ENCODE data around the gene IPPK. TPM values are rescaled to one million over a fixed set of nuclear protein-coding genes. Genes with fewer than 3 reads are reported as not detected.
"Not testable (repeated sequence)": the region's sequence is repeated elsewhere in the genome, so short reads cannot be mapped to it uniquely, and the experiment has no call there.

Gene IPPK
- polyA plus RNA-seq, 1 donor from 2014 or later: 5.2 TPM

DNA sequence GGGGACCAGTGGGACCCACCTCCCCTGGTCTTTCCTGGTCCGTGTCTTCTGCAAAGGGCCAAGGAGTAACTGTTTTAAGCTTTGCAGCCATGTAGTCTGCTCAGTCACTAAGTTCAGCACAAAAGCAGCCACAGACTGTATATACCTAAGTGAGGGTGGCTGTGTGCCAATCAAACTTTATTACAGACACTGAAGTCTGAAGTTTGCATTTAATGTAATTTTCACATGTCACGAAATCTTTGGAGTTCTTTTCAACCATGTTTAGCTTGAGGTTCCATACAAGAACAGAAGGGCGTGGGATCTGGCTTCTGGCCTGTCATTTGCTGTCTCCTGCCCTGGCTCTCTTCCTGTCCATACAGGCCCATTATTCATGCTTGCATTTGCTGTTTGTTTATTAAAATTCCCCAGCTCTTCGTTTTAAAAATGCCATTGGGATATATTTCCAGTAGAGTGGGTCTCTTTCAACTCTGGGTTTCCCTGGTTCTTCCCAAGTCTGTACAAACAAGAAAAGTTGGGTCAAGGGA, 69.9 kb downstream of the IPPK start:
- Mint-ChIP-seq H3K4me1 (no peaks in the 10 kb centered on the region), H3K9me3 (peaks cover 5 to 14% (median 7%) of the 10 kb centered on the region in 3 donors), H3K4me3 (no peak overlapping the region), H3K27me3 (no peaks in the 10 kb centered on the region), H3K27ac (no peak overlapping the region), H3K36me3 (peaks cover 2% of the 10 kb centered on the region)

DNA sequence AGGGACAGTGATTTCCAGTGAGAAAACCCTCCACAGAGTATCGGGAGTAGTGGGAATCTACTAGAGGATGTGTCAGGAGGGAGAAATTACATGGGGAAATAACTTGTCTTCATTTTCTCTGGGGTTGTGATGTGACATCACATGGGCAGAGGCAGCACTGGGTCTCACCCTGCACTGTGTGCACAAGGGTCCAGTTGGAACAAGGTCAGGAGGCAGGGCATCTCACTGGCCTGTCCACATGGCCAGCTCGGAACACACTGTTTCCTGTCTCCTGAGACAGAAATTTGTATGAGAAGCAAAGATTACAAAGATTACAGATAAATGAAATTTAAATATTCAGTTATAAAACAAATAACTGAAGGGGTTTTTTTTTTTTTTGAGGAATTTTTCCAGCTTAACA, 71.5 kb downstream of the IPPK start:
- no peak overlapping the region for H3K27ac Mint-ChIP-seq

DNA sequence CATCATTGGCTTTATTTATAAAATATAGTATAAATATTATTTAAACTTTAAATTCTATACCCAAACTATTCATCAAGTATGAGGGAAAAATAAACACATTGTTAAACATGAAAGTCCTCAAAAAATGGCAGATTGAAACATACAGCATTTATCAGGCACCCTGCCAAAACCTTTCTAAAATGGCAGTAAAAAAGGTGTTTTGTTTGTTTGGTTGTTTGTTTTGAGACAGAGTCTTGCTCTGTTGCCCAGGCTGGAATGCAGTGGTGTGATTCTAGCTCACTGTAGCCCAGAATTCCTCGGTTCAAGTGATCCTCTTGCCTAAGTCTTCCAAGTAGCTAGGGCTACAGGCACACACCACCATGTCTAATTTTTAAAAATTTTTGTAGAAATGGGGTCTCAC, 74.0 kb downstream of the IPPK start:
- no peaks in the 10 kb centered on the region for H3K27me3 Mint-ChIP-seq
- no peaks in the 10 kb centered on the region for H3K9me3 Mint-ChIP-seq
- no peaks in the 10 kb centered on the region for H3K36me3 Mint-ChIP-seq
- no peaks in the 10 kb centered on the region for H3K4me1 Mint-ChIP-seq
- no peak overlapping the region for H3K4me3 Mint-ChIP-seq
- no peak overlapping the region for H3K27ac Mint-ChIP-seq

More for the DNA sequence above, 71.5 kb downstream of the IPPK start:
- Mint-ChIP-seq H3K36me3 (no peaks in the 10 kb centered on the region), H3K9me3 (peaks cover 0 to 4% (median 2%) of the 10 kb centered on the region in 3 donors), H3K4me3 (no peak overlapping the region), H3K4me1 (no peaks in the 10 kb centered on the region), H3K27me3 (no peaks in the 10 kb centered on the region)

DNA sequence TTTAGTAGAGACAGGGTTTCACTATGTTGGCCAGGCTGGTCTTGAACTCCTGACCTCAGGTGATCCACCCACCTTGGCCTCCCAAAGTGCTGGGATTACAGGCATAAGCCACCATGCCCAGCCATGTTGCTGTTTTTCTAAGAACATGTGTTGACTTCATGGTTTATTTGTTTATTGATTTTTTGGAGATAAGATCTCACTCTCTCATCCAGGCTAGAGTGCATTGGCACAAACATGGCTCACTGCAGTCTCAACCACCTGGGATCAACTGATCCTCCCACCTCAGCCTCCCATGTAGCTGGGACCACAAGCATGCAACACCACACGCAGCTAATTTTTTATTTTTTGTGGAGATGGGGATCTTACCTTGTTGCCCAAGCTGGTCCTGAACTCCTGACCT, 74.9 kb downstream of the IPPK start:
- H3K36me3 Mint-ChIP-seq, H3K4me3 Mint-ChIP-seq, H3K27ac Mint-ChIP-seq, H3K4me1 Mint-ChIP-seq, H3K27me3 Mint-ChIP-seq, H3K9me3 Mint-ChIP-seq: not testable (repeated sequence)

DNA sequence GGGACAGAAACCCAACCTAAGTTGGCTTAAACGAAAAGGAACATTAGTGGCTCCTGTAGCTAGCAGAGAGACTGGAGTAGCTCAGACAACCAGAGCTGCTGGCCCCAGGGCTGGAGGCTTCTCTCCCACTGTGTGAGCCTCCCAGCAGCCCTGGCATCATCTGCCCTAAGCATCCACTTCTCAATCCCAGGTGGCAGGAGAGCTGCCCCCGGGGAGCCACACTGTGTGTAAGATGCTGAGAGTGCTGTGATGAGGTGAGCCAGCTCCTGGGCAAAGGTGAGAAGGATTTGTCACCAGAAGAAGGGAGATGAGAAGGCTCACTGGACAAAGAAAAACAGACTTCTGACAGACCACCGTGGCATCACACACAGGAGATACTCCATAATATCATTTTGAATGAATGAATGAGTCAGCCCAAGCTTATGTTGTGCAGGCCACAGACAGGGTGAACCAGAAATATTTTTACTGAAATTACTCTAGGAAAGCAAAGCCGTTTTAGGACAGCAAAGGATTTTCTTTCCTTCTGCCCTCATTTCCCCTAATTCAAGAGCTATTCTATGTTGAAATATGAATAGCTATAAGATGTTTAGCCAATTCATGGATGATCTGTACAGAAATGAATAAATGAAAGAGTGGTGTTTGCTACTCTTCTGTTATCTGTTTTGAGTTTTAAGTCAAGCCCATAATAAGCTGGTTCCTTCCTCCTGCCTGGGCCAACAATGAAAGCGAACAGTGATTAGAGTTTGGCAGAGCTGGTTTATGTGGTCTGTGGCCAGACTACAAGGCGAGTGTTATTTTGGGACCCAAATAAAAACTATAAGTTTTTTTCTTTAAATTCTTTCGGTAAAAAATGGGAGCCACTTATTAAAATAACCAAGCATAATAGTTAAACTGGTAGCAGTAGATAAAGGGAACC, 76.7 kb downstream of the IPPK start:
- no peak overlapping the region for H3K4me3 Mint-ChIP-seq
- no peaks in the 10 kb centered on the region for H3K27me3 Mint-ChIP-seq
- H3K27ac Mint-ChIP-seq: no peak overlapping the region
- no peaks in the 10 kb centered on the region for H3K9me3 Mint-ChIP-seq
- no peaks in the 10 kb centered on the region for H3K4me1 Mint-ChIP-seq
- H3K36me3 Mint-ChIP-seq: no peaks in the 10 kb centered on the region

DNA sequence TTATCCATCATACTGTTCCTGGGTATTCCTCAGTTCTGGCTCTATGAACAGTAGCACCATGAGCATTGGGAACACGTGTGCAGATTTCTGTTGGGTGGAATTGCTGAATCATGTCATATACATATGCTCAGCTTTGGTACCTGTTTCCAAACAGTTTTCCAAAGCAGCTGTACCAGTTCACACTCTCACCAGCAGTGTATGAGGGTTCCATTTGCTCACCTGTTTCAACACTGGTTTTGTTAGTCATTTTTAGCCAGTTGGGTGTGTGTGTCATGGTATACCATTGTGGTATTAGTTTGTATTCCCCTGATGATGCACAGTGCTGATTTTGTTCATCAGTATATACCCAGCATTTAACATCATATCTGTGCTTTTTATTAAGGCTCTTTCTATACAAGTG, 77.4 kb downstream of the IPPK start:
- H3K27ac Mint-ChIP-seq: no peak overlapping the region
- no peak overlapping the region for H3K4me3 Mint-ChIP-seq
- H3K36me3 Mint-ChIP-seq: no peaks in the 10 kb centered on the region
- peaks cover 0 to under 1% (median 0%) of the 10 kb centered on the region in 3 donors for H3K9me3 Mint-ChIP-seq
- no peaks in the 10 kb centered on the region for H3K27me3 Mint-ChIP-seq
- H3K4me1 Mint-ChIP-seq: no peaks in the 10 kb centered on the region

DNA sequence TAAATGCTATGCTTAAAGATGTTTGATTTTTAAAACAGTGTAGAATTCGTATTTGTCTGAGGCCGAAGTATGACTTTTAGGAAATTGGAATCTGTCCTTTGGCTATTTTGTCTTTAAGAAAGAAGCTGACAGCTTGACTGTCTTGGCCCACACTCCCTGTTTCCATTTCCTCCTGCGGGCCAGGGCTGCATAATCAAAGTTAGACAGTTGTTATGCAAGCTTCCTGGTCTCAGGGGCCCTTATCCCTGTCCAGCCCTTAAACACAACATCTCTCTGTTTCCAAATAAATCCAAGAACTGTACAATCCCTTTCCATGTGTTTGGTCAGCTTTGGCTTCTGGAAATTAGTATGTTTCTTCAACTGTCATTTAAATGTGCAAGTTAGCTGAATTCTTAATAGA, 79.6 kb downstream of the IPPK start:
- peaks cover 4% of the 10 kb centered on the region for H3K36me3 Mint-ChIP-seq
- H3K4me3 Mint-ChIP-seq: no peak overlapping the region
- H3K9me3 Mint-ChIP-seq: peaks cover 0 to 7% (median 4%) of the 10 kb centered on the region in 3 donors
- no peak overlapping the region for H3K27ac Mint-ChIP-seq
- no peaks in the 10 kb centered on the region for H3K27me3 Mint-ChIP-seq
- H3K4me1 Mint-ChIP-seq: no peaks in the 10 kb centered on the region

DNA sequence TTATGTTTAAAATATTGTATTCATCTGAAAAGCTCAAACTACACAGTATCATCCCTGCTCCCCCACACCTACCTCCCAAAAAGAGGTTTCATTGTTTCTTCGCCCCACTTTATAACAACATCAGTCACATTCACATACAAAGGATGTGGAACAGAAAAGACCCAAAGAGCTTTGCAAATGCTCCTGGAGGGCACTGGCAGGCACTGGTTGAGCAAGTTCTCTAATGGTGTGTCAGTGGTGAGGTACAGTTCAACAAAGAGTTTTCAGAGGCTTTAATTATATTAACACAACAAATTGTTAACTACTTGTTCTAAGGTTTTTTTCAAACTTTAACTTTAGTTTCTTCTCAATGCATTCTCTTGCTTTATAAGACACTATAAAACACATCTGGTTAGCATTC, 80.0 kb downstream of the IPPK start:
- H3K4me1 Mint-ChIP-seq: no peaks in the 10 kb centered on the region
- peak overlapping the region in 1 of 3 donors; percentile 17 for H3K27ac Mint-ChIP-seq
- H3K4me3 Mint-ChIP-seq: no peak overlapping the region
- H3K27me3 Mint-ChIP-seq: no peaks in the 10 kb centered on the region
- H3K9me3 Mint-ChIP-seq: peaks cover 0 to 7% (median 4%) of the 10 kb centered on the region in 3 donors
- H3K36me3 Mint-ChIP-seq: peaks cover 4% of the 10 kb centered on the region

DNA sequence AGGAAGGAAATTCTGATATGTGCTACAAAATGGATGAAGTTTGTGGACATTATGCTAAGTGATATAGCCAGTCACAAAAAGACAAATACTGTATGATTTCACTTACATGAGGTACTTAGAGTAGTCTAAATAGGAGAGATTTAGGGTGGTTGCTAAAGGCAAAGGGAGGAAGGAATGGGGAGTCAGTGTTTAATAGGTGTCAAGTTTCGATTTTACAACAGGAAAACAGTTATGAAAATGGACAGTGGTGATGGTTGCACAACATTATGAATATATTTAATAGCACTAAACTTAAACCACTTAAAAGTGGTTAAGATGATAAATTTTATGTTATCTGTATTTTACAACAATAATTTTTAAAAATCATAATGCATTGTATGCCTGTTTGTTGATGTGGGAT, 93.8 kb downstream of the IPPK start:
- peaks cover 0 to 5% (median 3%) of the 10 kb centered on the region in 3 donors for H3K9me3 Mint-ChIP-seq
- peaks cover 4% of the 10 kb centered on the region for H3K36me3 Mint-ChIP-seq
- no peak overlapping the region for H3K4me3 Mint-ChIP-seq
- no peaks in the 10 kb centered on the region for H3K4me1 Mint-ChIP-seq
- H3K27me3 Mint-ChIP-seq: no peaks in the 10 kb centered on the region
- no peak overlapping the region for H3K27ac Mint-ChIP-seq

DNA sequence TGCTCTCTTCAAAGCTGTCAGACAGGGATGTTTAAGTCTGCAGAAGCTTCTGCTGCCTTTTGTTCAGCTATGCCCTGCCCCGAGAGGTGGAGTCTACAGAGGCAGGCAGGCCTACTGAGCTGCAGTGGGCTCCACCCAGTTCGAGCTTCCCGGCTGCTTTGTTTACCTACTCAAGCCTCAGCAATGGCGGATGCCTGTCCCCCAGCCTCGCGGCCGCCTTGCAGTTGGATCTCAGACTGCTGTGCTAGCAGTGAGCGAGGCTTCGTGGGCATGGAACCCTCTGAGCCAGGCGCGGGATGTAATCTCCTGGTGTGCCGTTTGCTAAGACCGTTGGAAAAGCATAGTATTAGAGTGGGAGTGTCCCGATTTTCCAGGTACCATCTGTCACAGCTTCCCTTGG, 96.3 kb downstream of the IPPK start:
- H3K27me3 Mint-ChIP-seq, H3K36me3 Mint-ChIP-seq, H3K27ac Mint-ChIP-seq, H3K9me3 Mint-ChIP-seq, H3K4me1 Mint-ChIP-seq, H3K4me3 Mint-ChIP-seq: not testable (repeated sequence)

DNA sequence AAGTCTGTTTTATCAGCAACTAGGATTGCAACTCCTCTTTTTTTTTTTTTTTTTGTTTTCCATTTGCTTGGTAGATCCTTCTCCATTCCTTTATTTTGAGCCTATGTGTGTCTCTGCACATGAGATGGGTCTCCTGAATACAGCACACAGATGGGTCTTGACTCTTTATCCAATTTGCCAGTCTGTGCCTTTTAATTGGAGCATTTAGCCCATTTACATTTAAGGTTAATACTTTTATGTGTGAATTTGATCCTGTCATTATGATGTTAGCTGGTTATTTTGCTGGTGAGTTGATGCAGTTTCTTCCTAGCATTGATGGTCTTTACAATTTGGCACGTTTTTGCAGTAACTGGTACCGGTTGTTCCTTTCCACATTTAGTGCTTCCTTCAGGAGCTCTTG, 98.1 kb downstream of the IPPK start:
- not testable (repeated sequence) for H3K4me1 Mint-ChIP-seq, H3K36me3 Mint-ChIP-seq, H3K27me3 Mint-ChIP-seq

DNA sequence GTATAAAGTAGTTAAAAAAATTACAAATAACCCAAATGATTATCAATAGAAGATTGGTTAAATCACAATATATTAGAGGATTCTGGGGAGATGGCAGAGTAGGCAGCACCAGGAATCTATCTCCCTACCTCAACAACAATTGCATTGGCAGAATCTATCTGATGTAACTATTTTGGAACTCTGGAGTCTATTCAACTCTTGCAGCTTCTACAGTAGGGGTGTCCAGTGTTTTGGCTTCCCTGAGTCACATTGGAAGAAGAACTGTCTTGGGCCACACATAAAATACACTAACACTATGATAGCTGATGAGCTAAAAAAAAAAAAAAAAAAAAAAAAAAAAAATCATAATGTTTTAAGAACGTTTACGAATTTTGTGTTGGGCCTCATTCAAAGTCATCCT, 104.9 kb downstream of the IPPK start:
- H3K36me3 Mint-ChIP-seq: no peaks in the 10 kb centered on the region
- H3K27me3 Mint-ChIP-seq: no peaks in the 10 kb centered on the region
- no peak overlapping the region for H3K27ac Mint-ChIP-seq
- no peak overlapping the region for H3K4me3 Mint-ChIP-seq
- H3K4me1 Mint-ChIP-seq: no peaks in the 10 kb centered on the region
- peaks cover 3 to 14% (median 6%) of the 10 kb centered on the region in 3 donors for H3K9me3 Mint-ChIP-seq

More for the DNA sequence above, 98.1 kb downstream of the IPPK start:
- H3K4me3 Mint-ChIP-seq: peak overlapping the region in 1 of 4 donors; percentile 2
- not testable (repeated sequence) for H3K27ac Mint-ChIP-seq, H3K9me3 Mint-ChIP-seq

DNA sequence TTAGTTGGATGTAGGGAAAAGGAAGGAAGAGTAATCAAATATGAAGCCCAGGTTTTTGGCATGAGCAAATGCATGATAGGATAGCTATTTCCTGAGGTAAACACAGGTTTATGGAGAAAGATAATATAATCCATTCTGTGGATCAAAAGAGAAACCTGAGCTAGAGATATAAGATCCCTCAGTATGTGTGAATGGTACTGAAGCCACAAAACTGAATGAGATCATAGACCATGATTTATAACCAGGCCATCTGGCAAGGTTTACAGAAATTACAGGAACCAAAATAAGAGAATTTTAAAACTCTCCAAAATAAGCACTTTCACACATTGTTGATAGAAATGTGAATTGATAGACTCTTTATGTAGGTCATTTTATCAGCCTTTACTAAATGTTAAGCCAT, 105.4 kb downstream of the IPPK start:
- peaks cover 3 to 14% (median 6%) of the 10 kb centered on the region in 3 donors for H3K9me3 Mint-ChIP-seq
- no peaks in the 10 kb centered on the region for H3K27me3 Mint-ChIP-seq
- H3K27ac Mint-ChIP-seq: no peak overlapping the region
- no peaks in the 10 kb centered on the region for H3K4me1 Mint-ChIP-seq
- no peak overlapping the region for H3K4me3 Mint-ChIP-seq
- H3K36me3 Mint-ChIP-seq: no peaks in the 10 kb centered on the region

Measured in IgD-negative memory B cell (primary cell).